Suprapubic skin (tissue), 4 donors: Measurements from ENCODE around the gene PCCB. TPM values are rescaled to one million over a fixed set of nuclear protein-coding genes. Genes with fewer than 3 reads are reported as not detected.

Source experiments
- DNase-seq, 2 donors: peaks; one replicate each; pipeline ENCODE4 v3.0.0-alpha.2; 2019; ENCODE audit warnings: low spot score in 2 of 2
- H3K27ac ChIP-seq: fragments of 200-600 bp; sonication (generic); one replicate; pipeline ENCODE4 v1.5.1; 2019
- H3K27me3 ChIP-seq: fragments of 200-600 bp; sonication (generic); one replicate; pipeline ENCODE4 v1.5.1; 2019
- H3K36me3 ChIP-seq: fragments of 200-600 bp; sonication (generic); one replicate; pipeline ENCODE4 v1.5.1; 2019
- H3K4me1 ChIP-seq: fragments of 200-600 bp; sonication (generic); one replicate; pipeline ENCODE4 v1.5.1; 2019
- H3K4me3 ChIP-seq: fragments of 200-600 bp; sonication (generic); one replicate; pipeline ENCODE4 v1.5.1; 2019; ENCODE audit warnings: mild to moderate bottlenecking
- H3K9me3 ChIP-seq: fragments of 200-600 bp; sonication (generic); one replicate; pipeline ENCODE4 v1.5.1; 2019
- EP300 ChIP-seq: sonication (generic); formaldehyde crosslinking; IDR thresholded peaks from one replicate; pipeline ENCODE4 v1.6.1; 2017; ENCODE audit warnings: antibody characterized with exemption
- POLR2A ChIP-seq, 2 donors: fragments of 450-650 bp; IDR thresholded peaks; one replicate each; pipeline ENCODE4 v1.6.1; 2017; ENCODE audit warnings: antibody characterized with exemption in 2 of 2, mild to moderate bottlenecking in 2 of 2, moderate library complexity in 2 of 2
- POLR2AphosphoS5 ChIP-seq, 3 donors: sonication (generic); formaldehyde crosslinking; IDR thresholded peaks; one replicate each; pipeline ENCODE4 v1.6.1; 2017; ENCODE audit warnings: antibody characterized with exemption in 3 of 3
- WGBS: methylation state at CpG from one replicate; pipeline ENCODE4 v1.1.5; 2018; 5-methylcytosine and 5-hydroxymethylcytosine counted together
- total RNA-seq, 4 donors: library from RNA; depleted of rRNA; stranded (reverse); fragments of >200 nt; gene quantifications; one replicate each; pipeline ENCODE4 v1.1.0, GENCODE V29; 2016
- TF ChIP-seq, protein P1 (sequence below), 2 donors: fragments of 200-600 bp in 1 of 2; fragments of 450-650 bp in 1 of 2; sonication (generic) in 1 of 2; IDR thresholded peaks; one replicate each; pipeline ENCODE4 v1.5.1; 2016 to 2019; ENCODE audit warnings: antibody characterized with exemption in 2 of 2, mild to moderate bottlenecking in 1 of 2, moderate library complexity in 1 of 2

PCCB gene
- total RNA-seq, 4 donors from 2014 or later, result 23.0 to 34.7 (median 28.6) TPM

DNA sequence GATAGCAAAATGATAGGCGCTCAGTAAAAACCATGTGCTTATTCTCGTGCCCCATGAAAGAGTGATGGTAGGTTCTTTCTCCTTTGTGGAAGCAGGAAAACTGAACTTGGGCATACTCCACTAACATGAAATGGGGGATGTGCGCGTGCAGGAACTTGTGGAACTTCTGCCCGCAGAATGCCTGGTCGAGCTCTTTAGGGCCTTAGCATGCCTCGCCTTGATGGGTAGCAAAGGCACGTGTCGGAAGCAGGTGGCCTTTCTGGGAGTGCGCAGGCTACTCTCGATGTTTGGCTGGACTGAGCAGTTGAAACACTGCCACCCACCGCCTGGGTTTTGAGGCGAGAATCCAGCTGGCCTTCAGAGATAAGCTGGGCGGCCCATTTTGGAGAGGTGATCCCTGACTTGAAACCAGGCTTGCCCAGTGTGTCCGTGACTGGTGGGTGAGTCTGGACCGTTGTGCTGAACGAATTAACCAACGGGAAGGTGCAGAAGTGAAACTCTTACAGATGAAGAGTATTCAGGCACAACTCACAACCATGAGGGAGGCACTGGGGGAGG is 842 bp downstream of the PCCB start:
- Histone ChIP-seq H3K27me3 (no peaks in the 10 kb centered on the region), H3K4me3 (peak overlapping the region; percentile 58), H3K27ac (peak overlapping the region; percentile 87), H3K36me3 (no peaks in the 10 kb centered on the region), H3K9me3 (no peaks in the 10 kb centered on the region), H3K4me1 (peaks cover 19% of the 10 kb centered on the region)
- WGBS, result 9% methylated on average over 18 of the region's 18 CpGs
- no peak for TF ChIP-seq POLR2AphosphoS5 (IDR thresholded peaks at IDR 0.05)
- TF ChIP-seq, protein P1, sequence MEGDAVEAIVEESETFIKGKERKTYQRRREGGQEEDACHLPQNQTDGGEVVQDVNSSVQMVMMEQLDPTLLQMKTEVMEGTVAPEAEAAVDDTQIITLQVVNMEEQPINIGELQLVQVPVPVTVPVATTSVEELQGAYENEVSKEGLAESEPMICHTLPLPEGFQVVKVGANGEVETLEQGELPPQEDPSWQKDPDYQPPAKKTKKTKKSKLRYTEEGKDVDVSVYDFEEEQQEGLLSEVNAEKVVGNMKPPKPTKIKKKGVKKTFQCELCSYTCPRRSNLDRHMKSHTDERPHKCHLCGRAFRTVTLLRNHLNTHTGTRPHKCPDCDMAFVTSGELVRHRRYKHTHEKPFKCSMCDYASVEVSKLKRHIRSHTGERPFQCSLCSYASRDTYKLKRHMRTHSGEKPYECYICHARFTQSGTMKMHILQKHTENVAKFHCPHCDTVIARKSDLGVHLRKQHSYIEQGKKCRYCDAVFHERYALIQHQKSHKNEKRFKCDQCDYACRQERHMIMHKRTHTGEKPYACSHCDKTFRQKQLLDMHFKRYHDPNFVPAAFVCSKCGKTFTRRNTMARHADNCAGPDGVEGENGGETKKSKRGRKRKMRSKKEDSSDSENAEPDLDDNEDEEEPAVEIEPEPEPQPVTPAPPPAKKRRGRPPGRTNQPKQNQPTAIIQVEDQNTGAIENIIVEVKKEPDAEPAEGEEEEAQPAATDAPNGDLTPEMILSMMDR (IDR thresholded peaks at IDR 0.05), result no peak
- TF ChIP-seq POLR2A (IDR thresholded peaks at IDR 0.05), result no peak
- no peak for TF ChIP-seq EP300
- DNase-seq, result peak; percentile 73 to 80

DNA sequence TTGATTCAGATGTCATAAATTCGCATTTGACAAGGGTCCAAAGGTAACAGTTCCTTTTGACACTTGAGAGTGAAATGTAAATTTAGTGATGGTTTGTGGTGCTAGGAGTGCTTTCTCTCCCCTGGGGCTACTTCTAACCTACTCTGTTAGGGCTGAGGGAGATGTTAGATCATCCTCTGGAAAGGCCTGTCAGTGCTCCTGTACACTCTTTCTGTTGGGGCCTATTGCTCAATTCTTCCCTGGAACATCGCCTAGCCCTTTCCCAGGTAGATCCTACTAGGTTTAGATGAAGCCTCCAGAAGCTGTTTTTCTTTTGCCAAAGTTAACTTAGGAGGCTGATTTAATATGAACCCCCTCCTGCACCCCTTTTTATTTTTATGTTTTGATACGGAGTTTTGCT is 1.4 kb downstream of the PCCB start:
- peak overlapping the region; percentile 58 for H3K4me3 ChIP-seq
- TF ChIP-seq EP300, result no peak
- TF ChIP-seq, protein P1 (IDR thresholded peaks at IDR 0.05), result no peak
- H3K4me1 ChIP-seq, result peaks cover 19% of the 10 kb centered on the region
- 75% methylated on average over 3 of the region's 3 CpGs for WGBS
- no peaks in the 10 kb centered on the region for H3K27me3 ChIP-seq
- H3K36me3 ChIP-seq, result no peaks in the 10 kb centered on the region
- H3K27ac ChIP-seq, result no peak overlapping the region
- H3K9me3 ChIP-seq, result no peaks in the 10 kb centered on the region
- no peak for DNase-seq

- Histone ChIP-seq H3K27me3 (no peaks in the 10 kb centered on the region), H3K4me1 (peaks cover 12% of the 10 kb centered on the region), H3K27ac (no peak overlapping the region), H3K4me3 (no peak overlapping the region), H3K9me3 (no peaks in the 10 kb centered on the region), H3K36me3 (peaks cover 23% of the 10 kb centered on the region)
- DNase-seq, result no peak
- WGBS, result 94% methylated on average over 8 of the region's 8 CpGs
- TF ChIP-seq EP300 (no peak), POLR2AphosphoS5 (IDR thresholded peaks at IDR 0.05) (no peak), POLR2A (IDR thresholded peaks at IDR 0.05) (no peak)
- TF ChIP-seq, protein P1 (IDR thresholded peaks at IDR 0.05), result no peak
Observed at GRCh38 chr3:136255672-136256406, 5.7 kb downstream of the PCCB start.

DNA sequence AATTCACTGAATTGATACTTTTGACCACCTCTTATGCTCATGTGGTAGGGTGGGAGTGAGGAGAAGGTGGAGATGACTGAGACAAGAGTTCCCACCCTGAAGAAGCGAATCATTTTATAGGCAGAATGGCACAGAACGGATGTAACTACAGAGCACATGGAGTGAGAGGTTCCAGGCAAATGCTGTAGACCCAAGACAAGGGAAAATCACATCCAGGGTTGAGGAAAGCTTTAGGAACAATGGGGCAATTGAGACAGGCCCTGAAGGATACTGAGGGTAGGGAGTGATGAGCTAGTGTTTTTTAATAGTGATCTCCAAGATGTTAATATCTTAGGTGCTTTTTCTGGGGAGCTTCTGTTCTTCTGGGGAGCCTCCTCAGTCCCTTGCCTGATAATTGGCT is 8.1 kb downstream of the PCCB start:
- TF ChIP-seq, protein P1 (IDR thresholded peaks at IDR 0.05), result no peak
- no peak for TF ChIP-seq POLR2AphosphoS5 (IDR thresholded peaks at IDR 0.05)
- TF ChIP-seq POLR2A (IDR thresholded peaks at IDR 0.05), result no peak
- TF ChIP-seq EP300, result no peak
- Histone ChIP-seq H3K27ac (no peak overlapping the region), H3K4me1 (no peaks in the 10 kb centered on the region), H3K27me3 (no peaks in the 10 kb centered on the region), H3K9me3 (no peaks in the 10 kb centered on the region), H3K36me3 (peaks cover 45% of the 10 kb centered on the region), H3K4me3 (no peak overlapping the region)
- WGBS, result 90% methylated on average over 2 of the region's 2 CpGs
- DNase-seq, result no peak

GRCh38 chr3:136261826-136262225 is 11.7 kb downstream of the PCCB start:
- TF ChIP-seq POLR2A (IDR thresholded peaks at IDR 0.05) (no peak), EP300 (no peak), POLR2AphosphoS5 (IDR thresholded peaks at IDR 0.05) (no peak)
- TF ChIP-seq, protein P1 (IDR thresholded peaks at IDR 0.05), result no peak
- 86% methylated on average over 5 of the region's 5 CpGs for WGBS
- H3K4me3 ChIP-seq, result no peak overlapping the region
- no peak for DNase-seq
- no peaks in the 10 kb centered on the region for H3K27me3 ChIP-seq
- H3K36me3 ChIP-seq, result peaks cover 59% of the 10 kb centered on the region
- H3K4me1 ChIP-seq, result no peaks in the 10 kb centered on the region
- no peak overlapping the region for H3K27ac ChIP-seq
- no peaks in the 10 kb centered on the region for H3K9me3 ChIP-seq
